Calu3 (cell line): ENCODE measurements around the gene PLXNA4. TPM values are rescaled to one million over a fixed set of nuclear protein-coding genes. Genes with fewer than 3 reads are reported as not detected.

Source experiments
- BruUV-seq: library from RNA; stranded (reverse); fragments of 400-500 nt; replicated peaks from 2 replicates; lab custom pipeline; 2021; lab: Mats Ljungman, UMichigan
- CTCF ChIA-PET: fragments of 300-600 bp; sonication (Branson Sonifier 250); formaldehyde crosslinking; loops from one replicate; lab custom pipeline; 2022; ENCODE audit warnings: antibody characterized with exemption; lab: Charles Lee
- DNase-seq: peaks from one replicate; pipeline ENCODE4 v3.0.0; 2022
- H3K27ac Mint-ChIP-seq: one replicate; pipeline ENCODE4 v1.8.0; 2022; ENCODE audit warnings: mixed read lengths; ENCODE audit not compliant: unreplicated experiment
- H3K27me3 Mint-ChIP-seq: one replicate; pipeline ENCODE4 v1.8.0; 2022; ENCODE audit warnings: mixed read lengths; ENCODE audit not compliant: unreplicated experiment
- H3K36me3 Mint-ChIP-seq: one replicate; pipeline ENCODE4 v1.8.0; 2022; ENCODE audit warnings: mild to moderate bottlenecking, moderate library complexity, mixed read lengths; ENCODE audit not compliant: insufficient read depth, unreplicated experiment
- H3K4me1 Mint-ChIP-seq: one replicate; pipeline ENCODE4 v1.8.0; 2022; ENCODE audit warnings: mild to moderate bottlenecking, low read depth, mixed read lengths; ENCODE audit not compliant: unreplicated experiment
- H3K4me3 Mint-ChIP-seq: one replicate; pipeline ENCODE4 v1.8.0; 2022; ENCODE audit warnings: mild to moderate bottlenecking, low read depth, moderate library complexity, mixed read lengths; ENCODE audit not compliant: unreplicated experiment
- H3K9me3 Mint-ChIP-seq: one replicate; pipeline ENCODE4 v1.8.0; 2022; ENCODE audit warnings: low read depth, mixed read lengths; ENCODE audit not compliant: unreplicated experiment
- intact Hi-C: fragments of 100-400 bp; cut with micrococcal nuclease; formaldehyde crosslinking; loops from one replicate; pipeline ENCODE4 v1.10.0; 2022; ENCODE audit not compliant: unreplicated experiment
- total RNA-seq: library from RNA; stranded (reverse); gene quantifications from 2 replicates; pipeline ENCODE4 v1.2.3, GENCODE V29; 2022
- TF ChIP-seq, protein P1 (sequence below): fragments of 200-600 bp; IDR thresholded peaks from one replicate; pipeline ENCODE4 v1.8.0; 2022; ENCODE audit warnings: antibody characterized with exemption; ENCODE audit not compliant: unreplicated experiment

The PLXNA4 gene
- total RNA-seq, 1 experiment from 2014 or later, result not detected

DNA sequence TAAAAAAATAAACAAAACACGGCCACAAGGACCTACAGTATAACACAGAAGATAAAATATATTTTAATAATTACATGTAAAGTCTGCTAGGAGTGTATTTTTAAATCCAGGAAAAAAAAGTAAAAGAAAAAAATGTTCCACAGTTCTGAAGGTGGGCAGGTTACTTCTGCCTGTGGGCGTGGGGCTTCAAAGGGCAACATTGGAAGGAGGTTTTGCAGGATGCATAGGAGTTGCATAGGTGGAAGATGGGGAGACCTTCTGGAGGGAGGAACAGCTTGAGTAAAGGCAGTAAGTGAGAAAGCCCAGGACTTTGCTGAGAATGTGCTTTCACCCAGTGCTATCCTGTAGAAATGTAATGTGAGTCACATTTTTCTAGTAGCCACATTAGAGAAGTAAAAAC is 37.5 kb upstream of the PLXNA4 start:
- Mint-ChIP-seq H3K27ac (no peak overlapping the region), H3K4me1 (no peaks in the 10 kb centered on the region), H3K9me3 (no peaks in the 10 kb centered on the region), H3K27me3 (peaks cover 82% of the 10 kb centered on the region), H3K4me3 (no peak overlapping the region), H3K36me3 (no peaks in the 10 kb centered on the region)
- no peak for DNase-seq
- BruUV-seq, result no TSS peak
- TF ChIP-seq, protein P1, sequence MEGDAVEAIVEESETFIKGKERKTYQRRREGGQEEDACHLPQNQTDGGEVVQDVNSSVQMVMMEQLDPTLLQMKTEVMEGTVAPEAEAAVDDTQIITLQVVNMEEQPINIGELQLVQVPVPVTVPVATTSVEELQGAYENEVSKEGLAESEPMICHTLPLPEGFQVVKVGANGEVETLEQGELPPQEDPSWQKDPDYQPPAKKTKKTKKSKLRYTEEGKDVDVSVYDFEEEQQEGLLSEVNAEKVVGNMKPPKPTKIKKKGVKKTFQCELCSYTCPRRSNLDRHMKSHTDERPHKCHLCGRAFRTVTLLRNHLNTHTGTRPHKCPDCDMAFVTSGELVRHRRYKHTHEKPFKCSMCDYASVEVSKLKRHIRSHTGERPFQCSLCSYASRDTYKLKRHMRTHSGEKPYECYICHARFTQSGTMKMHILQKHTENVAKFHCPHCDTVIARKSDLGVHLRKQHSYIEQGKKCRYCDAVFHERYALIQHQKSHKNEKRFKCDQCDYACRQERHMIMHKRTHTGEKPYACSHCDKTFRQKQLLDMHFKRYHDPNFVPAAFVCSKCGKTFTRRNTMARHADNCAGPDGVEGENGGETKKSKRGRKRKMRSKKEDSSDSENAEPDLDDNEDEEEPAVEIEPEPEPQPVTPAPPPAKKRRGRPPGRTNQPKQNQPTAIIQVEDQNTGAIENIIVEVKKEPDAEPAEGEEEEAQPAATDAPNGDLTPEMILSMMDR, result no peak
- intact Hi-C loops, result no loop called here
- CTCF ChIA-PET, result no interaction called here

DNA sequence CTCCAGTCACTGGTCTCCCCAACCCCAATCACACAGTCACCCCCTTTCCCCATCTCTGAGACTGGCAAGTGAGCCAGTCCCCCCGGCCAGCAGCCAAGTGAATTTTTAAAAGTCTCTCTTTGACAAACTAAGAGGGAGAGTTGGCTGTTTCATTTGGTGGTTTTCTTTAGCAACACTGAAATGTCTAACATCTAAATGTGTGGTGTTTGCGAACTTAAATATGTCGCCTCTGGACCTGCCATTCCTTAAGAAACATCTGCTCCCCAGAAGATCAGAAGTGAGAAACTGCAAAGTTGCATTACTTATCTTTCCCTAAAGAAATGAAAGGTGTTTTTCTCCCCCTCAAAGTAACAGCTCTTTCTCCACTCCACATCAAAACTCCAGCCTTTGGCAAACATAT is 34.7 kb upstream of the PLXNA4 start:
- no peak for DNase-seq
- Mint-ChIP-seq H3K27ac (no peak overlapping the region), H3K9me3 (no peaks in the 10 kb centered on the region), H3K27me3 (peaks cover 58% of the 10 kb centered on the region), H3K4me1 (no peaks in the 10 kb centered on the region), H3K36me3 (no peaks in the 10 kb centered on the region), H3K4me3 (no peak overlapping the region)
- TF ChIP-seq, protein P1, result no peak
- CTCF ChIA-PET, result no interaction called here
- intact Hi-C loops, result no loop called here
- BruUV-seq, result no TSS peak

DNA sequence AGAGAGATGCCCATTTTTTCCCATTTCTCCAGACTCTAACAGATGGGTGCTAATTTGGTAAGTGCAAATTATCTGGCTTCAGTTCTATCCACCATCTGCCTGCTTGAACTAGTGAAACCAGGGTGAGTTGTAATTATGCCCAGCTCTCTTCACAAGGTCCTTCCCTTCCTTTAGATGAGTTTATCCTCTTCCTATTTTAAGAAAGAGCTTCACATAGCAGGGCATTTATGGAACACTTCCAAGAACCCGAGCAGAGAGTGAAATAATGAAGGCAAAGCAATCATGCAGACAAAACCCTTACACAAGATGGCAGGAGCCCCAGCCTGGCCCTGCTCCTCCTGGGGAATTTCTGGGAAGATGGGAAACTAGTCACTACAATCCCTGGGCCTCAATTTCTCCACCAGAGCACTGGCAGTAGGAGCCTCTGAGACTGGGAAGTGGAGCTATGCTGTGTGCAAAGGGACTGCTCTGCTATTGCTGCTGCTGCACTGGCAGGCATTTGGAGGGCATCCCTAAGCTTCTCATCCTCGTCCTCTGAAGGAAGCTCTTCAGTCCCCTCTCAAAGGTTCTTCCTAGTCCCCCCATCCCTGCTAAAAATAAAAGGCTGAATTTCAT is 33.7 kb upstream of the PLXNA4 start:
- no peak for DNase-seq
- CTCF ChIA-PET, result no interaction called here
- no peaks in the 10 kb centered on the region for H3K36me3 Mint-ChIP-seq
- no peaks in the 10 kb centered on the region for H3K4me1 Mint-ChIP-seq
- intact Hi-C loops, result no loop called here
- no peak overlapping the region for H3K27ac Mint-ChIP-seq
- no TSS peak for BruUV-seq
- TF ChIP-seq, protein P1, result no peak
- H3K27me3 Mint-ChIP-seq, result peaks cover 58% of the 10 kb centered on the region
- no peak overlapping the region for H3K4me3 Mint-ChIP-seq
- H3K9me3 Mint-ChIP-seq, result no peaks in the 10 kb centered on the region

DNA sequence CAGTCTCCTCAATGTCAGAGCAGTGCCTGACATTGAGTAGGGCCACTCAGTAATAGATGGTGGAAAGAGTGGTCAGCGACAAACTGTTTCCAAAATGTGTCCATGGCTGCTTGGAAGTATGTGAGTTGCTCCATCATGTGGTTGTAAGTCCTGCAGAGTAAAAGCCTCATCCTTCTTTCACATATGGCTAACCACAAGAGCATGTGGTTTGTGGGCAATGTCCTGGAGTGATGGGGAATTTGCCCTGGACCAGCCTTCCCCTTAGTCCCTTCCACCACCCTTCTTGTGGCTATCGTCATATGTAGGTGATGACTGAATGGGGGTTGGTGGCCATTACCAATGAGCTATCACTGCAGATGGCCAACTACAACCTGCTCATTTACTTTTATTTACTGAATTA is 33.0 kb upstream of the PLXNA4 start:
- DNase-seq, result no peak
- peaks cover 58% of the 10 kb centered on the region for H3K27me3 Mint-ChIP-seq
- TF ChIP-seq, protein P1, result no peak
- H3K9me3 Mint-ChIP-seq, result no peaks in the 10 kb centered on the region
- CTCF ChIA-PET, result no interaction called here
- H3K4me3 Mint-ChIP-seq, result no peak overlapping the region
- intact Hi-C loops, result no loop called here
- H3K36me3 Mint-ChIP-seq, result no peaks in the 10 kb centered on the region
- BruUV-seq, result no TSS peak
- no peaks in the 10 kb centered on the region for H3K4me1 Mint-ChIP-seq
- no peak overlapping the region for H3K27ac Mint-ChIP-seq
